ENCODE measurements around the gene DIDO1.

DIDO1 gene

GRCh38 chr20:62949962-62950361 is 23.7 kb upstream of the DIDO1 start:
- FAIRE-seq, result no peak

GRCh38 chr20:62949153-62949821 is 23.0 kb upstream of the DIDO1 start:
- FAIRE-seq, result no peak

- FAIRE-seq, result no peak
Measured at GRCh38 chr20:62947532-62948300, 21.4 kb upstream of the DIDO1 start.

- no peak for FAIRE-seq
Measured at GRCh38 chr20:62946918-62947317, 20.6 kb upstream of the DIDO1 start.

- no peak for FAIRE-seq
Measured at GRCh38 chr20:62945771-62946339, 19.6 kb upstream of the DIDO1 start.

GRCh38 chr20:62944746-62945145 is 18.4 kb upstream of the DIDO1 start:
- no peak for FAIRE-seq

- FAIRE-seq, result no peak
Measured at GRCh38 chr20:62944184-62944583, 17.9 kb upstream of the DIDO1 start.

- no peak for FAIRE-seq
Measured at GRCh38 chr20:62943396-62943795, 17.1 kb upstream of the DIDO1 start.

- no peak for FAIRE-seq
Measured at GRCh38 chr20:62942456-62942855, 16.2 kb upstream of the DIDO1 start.

- FAIRE-seq, result no peak
Measured at GRCh38 chr20:62941792-62942191, 15.5 kb upstream of the DIDO1 start.

- no peak for FAIRE-seq
Measured at GRCh38 chr20:62940875-62941274, 14.6 kb upstream of the DIDO1 start.

GRCh38 chr20:62938105-62938888 is 12.0 kb upstream of the DIDO1 start, which contains the start of gene GID8:
TSS of gene GID8 (plus strand) at chr20:62938147. CDS start at chr20:62941503, 3,356 bp downstream.
- no peak for FAIRE-seq

- FAIRE-seq, result no peak
Measured at GRCh38 chr20:62937268-62938104, 11.2 kb upstream of the DIDO1 start.

- no peak for FAIRE-seq
Measured at GRCh38 chr20:62935968-62936585, 9.8 kb upstream of the DIDO1 start.

- no peak for FAIRE-seq
Measured at GRCh38 chr20:62935204-62935967, 9.1 kb upstream of the DIDO1 start.

- no peak for FAIRE-seq
Measured at GRCh38 chr20:62933966-62934365, 7.7 kb upstream of the DIDO1 start.

- FAIRE-seq, result no peak
Measured at GRCh38 chr20:62931464-62931863, 5.2 kb upstream of the DIDO1 start.

- FAIRE-seq, result no peak
Measured at GRCh38 chr20:62929051-62929538, 2.8 kb upstream of the DIDO1 start.

- FAIRE-seq, result no peak
Measured at GRCh38 chr20:62928246-62928939, 2.1 kb upstream of the DIDO1 start.

- no peak for FAIRE-seq
Measured at GRCh38 chr20:62927128-62927705, 912 bp upstream of the DIDO1 start.

All from A204.1 (cell line).